ENCODE results near the gene MRS2. TPM values are rescaled to one million over a fixed set of nuclear protein-coding genes. Genes with fewer than 3 reads are reported as not detected.

Gene MRS2
- total RNA-seq, 1 experiment from 2014 or later: 85.8 TPM

- no peaks in the 10 kb centered on the region for H3K27me3 ChIP-seq (ENCODE audit: insufficient read depth, low read length)
- H2AFZ ChIP-seq (ENCODE audit: low read length): no peak overlapping the region
- H3K18ac ChIP-seq (ENCODE audit: insufficient read length, low read depth, low read length): no peak overlapping the region
- H3K27ac ChIP-seq (ENCODE audit: insufficient read length, low read depth, low read length): no peak overlapping the region
- H3K14ac ChIP-seq (ENCODE audit: insufficient read depth, low read length): no peak overlapping the region
- H3K4me1 ChIP-seq (ENCODE audit: insufficient read depth, low read length): no peaks in the 10 kb centered on the region
- H3K79me2 ChIP-seq (ENCODE audit: insufficient read depth, low read length): no peaks in the 10 kb centered on the region
- no peak overlapping the region for H3K23ac ChIP-seq (ENCODE audit: insufficient read length, low read depth, low read length)
- no peaks in the 10 kb centered on the region for H3K27me3 Mint-ChIP-seq (ENCODE audit: low read depth)
- H3K23me2 ChIP-seq (ENCODE audit: insufficient read length, low read depth, low read length, poor library complexity, severe bottlenecking): no peaks in the 10 kb centered on the region
- no peak overlapping the region for H4K5ac ChIP-seq (ENCODE audit: insufficient read length, low read depth, low read length)
- no peak overlapping the region for H3K56ac ChIP-seq (ENCODE audit: insufficient read length, low read depth, low read length)
- H2AK5ac ChIP-seq (ENCODE audit: insufficient read length, low read length): no peak overlapping the region
- H4K20me1 ChIP-seq (ENCODE audit: control insufficient read depth, insufficient read depth, insufficient read length): no peaks in the 10 kb centered on the region
- H3T11ph ChIP-seq (ENCODE audit: low read length): no peak overlapping the region
- no peak overlapping the region for H3K4me3 Mint-ChIP-seq
- no peak overlapping the region for H4K91ac ChIP-seq (ENCODE audit: insufficient read length, low read depth, low read length)
- H3K79me1 ChIP-seq (ENCODE audit: insufficient read depth, low read depth, low read length, poor library complexity, severe bottlenecking): no peaks in the 10 kb centered on the region
- no peak overlapping the region for H3K4me2 ChIP-seq (ENCODE audit: insufficient read depth, insufficient read length, low read length)
- H3K27ac Mint-ChIP-seq: no peak overlapping the region
- H2BK5ac ChIP-seq (ENCODE audit: insufficient read length, low read length): no peak overlapping the region
- no peak overlapping the region for H4K8ac ChIP-seq (replicated peaks; ENCODE audit: insufficient read length, low read depth, low read length)
- H3K9ac ChIP-seq (ENCODE audit: extremely low read depth, insufficient read length, low read length): no peak overlapping the region
- H2BK20ac ChIP-seq (ENCODE audit: low read depth, low read length, poor library complexity, severe bottlenecking): no peak overlapping the region
- no peaks in the 10 kb centered on the region for H3K9me3 Mint-ChIP-seq
- H3K9me3 ChIP-seq (ENCODE audit: control insufficient read depth, low read depth, low read length): no peaks in the 10 kb centered on the region
- no peak for DNase-seq
- no peak overlapping the region for H2BK120ac ChIP-seq (ENCODE audit: low read depth, low read length, poor library complexity, severe bottlenecking)
- H3K4ac ChIP-seq (ENCODE audit: low read depth, low read length): no peak overlapping the region
- TF ChIP-seq, protein P1, sequence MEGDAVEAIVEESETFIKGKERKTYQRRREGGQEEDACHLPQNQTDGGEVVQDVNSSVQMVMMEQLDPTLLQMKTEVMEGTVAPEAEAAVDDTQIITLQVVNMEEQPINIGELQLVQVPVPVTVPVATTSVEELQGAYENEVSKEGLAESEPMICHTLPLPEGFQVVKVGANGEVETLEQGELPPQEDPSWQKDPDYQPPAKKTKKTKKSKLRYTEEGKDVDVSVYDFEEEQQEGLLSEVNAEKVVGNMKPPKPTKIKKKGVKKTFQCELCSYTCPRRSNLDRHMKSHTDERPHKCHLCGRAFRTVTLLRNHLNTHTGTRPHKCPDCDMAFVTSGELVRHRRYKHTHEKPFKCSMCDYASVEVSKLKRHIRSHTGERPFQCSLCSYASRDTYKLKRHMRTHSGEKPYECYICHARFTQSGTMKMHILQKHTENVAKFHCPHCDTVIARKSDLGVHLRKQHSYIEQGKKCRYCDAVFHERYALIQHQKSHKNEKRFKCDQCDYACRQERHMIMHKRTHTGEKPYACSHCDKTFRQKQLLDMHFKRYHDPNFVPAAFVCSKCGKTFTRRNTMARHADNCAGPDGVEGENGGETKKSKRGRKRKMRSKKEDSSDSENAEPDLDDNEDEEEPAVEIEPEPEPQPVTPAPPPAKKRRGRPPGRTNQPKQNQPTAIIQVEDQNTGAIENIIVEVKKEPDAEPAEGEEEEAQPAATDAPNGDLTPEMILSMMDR (conservative IDR thresholded peaks at IDR 0.05): no peak
- no peak overlapping the region for H2BK15ac ChIP-seq (ENCODE audit: low read depth, low read length)
- no peaks in the 10 kb centered on the region for H3K4me1 Mint-ChIP-seq
- no peak overlapping the region for H2BK12ac ChIP-seq (ENCODE audit: insufficient read length, low read depth, low read length)
- peaks cover 35 to 92% (median 76%) of the 10 kb centered on the region in 3 experiments; a peak in 6 of 7 replicates for H3K36me3 Mint-ChIP-seq (ENCODE audit: insufficient read depth in 1 of 3, low read depth in 3 of 3)
Observed at GRCh38 chr6:24419526-24419925, 16.8 kb downstream of the MRS2 start.

Measured in H9 (cell line).